ENCODE data around the gene CRYBB3. TPM values are rescaled to one million over a fixed set of nuclear protein-coding genes. Genes with fewer than 3 reads are reported as not detected.
"Not testable (repeated sequence)": the region's sequence is repeated elsewhere in the genome, so short reads cannot be mapped to it uniquely, and the experiment has no call there.

CRYBB3 gene
- total RNA-seq, 4 donors from 2014 or later = not detected

DNA sequence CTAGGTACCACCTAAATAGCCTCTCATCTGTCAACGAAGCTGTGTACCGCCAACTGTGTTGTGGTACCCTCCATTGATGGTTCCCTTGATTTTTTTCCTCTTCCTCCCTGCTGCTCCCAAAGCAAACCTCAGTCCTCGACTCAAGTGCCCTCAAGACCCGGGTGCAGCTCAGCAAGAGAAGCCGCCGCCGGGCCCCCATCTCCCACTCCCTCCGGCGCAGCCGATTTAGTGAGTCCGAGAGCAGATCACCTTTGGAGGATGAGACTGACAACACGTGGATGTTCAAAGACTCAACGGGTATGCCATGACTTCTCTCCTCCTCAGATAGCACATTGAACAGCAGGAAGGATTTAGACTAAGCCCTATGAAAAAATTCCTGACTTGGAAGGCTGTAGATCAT, 22.4 kb upstream of the CRYBB3 start:
- Histone ChIP-seq H3K27ac (replicated peaks in 1 of 4) (no peak overlapping the region), H3K9me3 (peaks cover 0 to 10% (median 3%) of the 10 kb centered on the region in 4 donors), H3K4me1 (no peaks in the 10 kb centered on the region), H3K27me3 (no peaks in the 10 kb centered on the region), H3K4me3 (no peak overlapping the region), H3K36me3 (peaks cover 9 to 80% (median 54%) of the 10 kb centered on the region in 4 donors)
- WGBS = 94% methylated on average over 13 of the region's 13 CpGs
- DNase-seq (ENCODE audit: extremely low spot score) = no peak
- TF ChIP-seq POLR2A (IDR thresholded peaks at IDR 0.05; ENCODE audit: low read depth) = no peak
- TF ChIP-seq POLR2AphosphoS5 (IDR thresholded peaks at IDR 0.05) = no peak
- TF ChIP-seq, protein P1, sequence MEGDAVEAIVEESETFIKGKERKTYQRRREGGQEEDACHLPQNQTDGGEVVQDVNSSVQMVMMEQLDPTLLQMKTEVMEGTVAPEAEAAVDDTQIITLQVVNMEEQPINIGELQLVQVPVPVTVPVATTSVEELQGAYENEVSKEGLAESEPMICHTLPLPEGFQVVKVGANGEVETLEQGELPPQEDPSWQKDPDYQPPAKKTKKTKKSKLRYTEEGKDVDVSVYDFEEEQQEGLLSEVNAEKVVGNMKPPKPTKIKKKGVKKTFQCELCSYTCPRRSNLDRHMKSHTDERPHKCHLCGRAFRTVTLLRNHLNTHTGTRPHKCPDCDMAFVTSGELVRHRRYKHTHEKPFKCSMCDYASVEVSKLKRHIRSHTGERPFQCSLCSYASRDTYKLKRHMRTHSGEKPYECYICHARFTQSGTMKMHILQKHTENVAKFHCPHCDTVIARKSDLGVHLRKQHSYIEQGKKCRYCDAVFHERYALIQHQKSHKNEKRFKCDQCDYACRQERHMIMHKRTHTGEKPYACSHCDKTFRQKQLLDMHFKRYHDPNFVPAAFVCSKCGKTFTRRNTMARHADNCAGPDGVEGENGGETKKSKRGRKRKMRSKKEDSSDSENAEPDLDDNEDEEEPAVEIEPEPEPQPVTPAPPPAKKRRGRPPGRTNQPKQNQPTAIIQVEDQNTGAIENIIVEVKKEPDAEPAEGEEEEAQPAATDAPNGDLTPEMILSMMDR (IDR thresholded peaks at IDR 0.05) = no peak
- no peak for TF ChIP-seq EP300 (IDR thresholded peaks at IDR 0.05)
- intact Hi-C loops (cut with DNase I) = no loop called here

DNA sequence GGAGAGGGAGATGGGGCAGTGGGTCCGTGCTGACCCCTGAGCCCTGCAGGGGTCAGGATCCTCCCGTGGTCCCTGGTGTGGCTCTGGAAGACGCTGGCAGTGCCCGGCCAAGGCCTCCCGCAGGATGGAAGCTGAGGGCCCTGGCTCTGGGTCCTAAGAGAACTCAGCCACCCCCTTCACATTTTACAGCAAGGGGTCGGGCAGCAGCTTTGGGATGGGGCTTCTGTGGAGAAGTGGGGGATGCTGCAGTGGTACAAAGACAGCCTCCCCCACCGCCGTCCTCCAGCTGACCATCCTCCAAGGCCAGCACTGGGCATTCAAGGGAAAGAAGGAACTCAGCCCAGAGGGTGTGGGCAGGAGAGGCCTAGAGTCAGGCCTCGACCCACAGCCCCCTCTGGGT, 21.8 kb upstream of the CRYBB3 start:
- Histone ChIP-seq H3K4me3 (no peak overlapping the region), H3K27me3 (no peaks in the 10 kb centered on the region), H3K9me3 (peaks cover 0 to 10% (median 3%) of the 10 kb centered on the region in 4 donors), H3K27ac (replicated peaks in 1 of 4) (no peak overlapping the region), H3K36me3 (peaks cover 9 to 80% (median 57%) of the 10 kb centered on the region in 4 donors), H3K4me1 (no peaks in the 10 kb centered on the region)
- 90% methylated on average over 7 of the region's 9 CpGs for WGBS
- DNase-seq (ENCODE audit: extremely low spot score) = no peak
- TF ChIP-seq EP300 (IDR thresholded peaks at IDR 0.05) = no peak
- TF ChIP-seq, protein P1 (IDR thresholded peaks at IDR 0.05) = no peak
- no peak for TF ChIP-seq POLR2A (IDR thresholded peaks at IDR 0.05; ENCODE audit: low read depth)
- TF ChIP-seq POLR2AphosphoS5 (IDR thresholded peaks at IDR 0.05) = no peak
- intact Hi-C loops (cut with DNase I) = no loop called here

DNA sequence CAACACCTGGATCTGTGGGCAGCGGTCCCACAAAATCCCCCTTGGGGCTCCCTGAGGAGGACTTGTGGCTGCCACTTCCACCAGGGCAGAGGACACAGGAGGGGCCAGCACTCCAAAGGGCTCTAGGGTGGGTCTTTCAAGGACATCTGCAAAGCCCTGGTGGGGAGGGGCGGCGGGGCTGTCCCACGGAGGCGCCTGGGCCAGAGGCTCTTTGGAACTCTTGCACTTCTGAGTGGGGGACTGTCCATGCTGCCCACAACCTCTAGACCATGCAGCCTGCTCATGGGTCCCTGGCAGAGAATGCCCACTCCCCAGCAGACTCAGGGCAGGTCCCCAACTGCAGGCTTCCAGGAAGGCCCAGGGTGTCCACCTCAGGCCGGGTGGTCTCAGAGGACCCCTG, 21.3 kb upstream of the CRYBB3 start:
- H3K36me3 ChIP-seq = peaks cover 9 to 81% (median 57%) of the 10 kb centered on the region in 4 donors
- WGBS = no CpG with 5 or more reads among the region's 6 CpGs

DNA sequence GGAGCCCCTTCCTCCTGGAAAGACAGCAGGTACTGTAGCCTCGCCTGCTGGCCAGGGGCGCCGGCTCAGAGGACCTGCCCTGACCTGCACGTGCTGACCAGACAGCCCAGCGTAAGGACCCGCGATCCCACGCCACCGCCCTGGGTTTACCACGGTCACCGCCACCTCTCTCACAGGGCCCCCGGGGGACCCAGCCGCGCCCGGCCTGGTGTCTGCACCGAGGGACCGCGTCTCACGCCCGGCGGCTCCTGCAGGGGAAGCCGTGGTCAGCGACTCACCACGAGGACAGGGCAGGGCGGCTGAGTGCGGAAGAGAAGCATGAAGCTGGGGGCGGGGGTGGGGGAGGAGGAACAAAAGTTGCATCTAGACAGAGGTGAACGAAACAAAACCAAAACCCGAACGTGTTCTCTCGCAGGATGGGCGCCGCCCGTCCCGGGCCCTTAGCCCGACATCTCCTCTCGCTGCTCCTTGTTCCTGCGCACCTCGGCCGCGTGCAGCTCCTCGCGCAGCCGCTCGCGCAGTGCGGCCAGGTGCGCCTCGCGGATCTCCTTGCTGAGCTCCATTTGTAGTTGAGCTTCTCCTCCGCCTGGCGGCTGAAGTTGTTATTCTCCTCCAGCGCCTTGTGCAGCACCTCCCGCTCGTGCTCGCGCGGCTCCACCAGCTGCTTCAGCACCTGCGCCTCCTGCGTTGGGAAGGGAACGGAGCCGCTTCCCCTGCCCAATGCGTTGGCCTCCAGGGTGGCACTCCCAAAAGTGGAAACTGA, 20.6 kb upstream of the CRYBB3 start:
- WGBS = 72% methylated on average over 25 of the region's 63 CpGs
- H3K27me3 ChIP-seq; H3K27ac ChIP-seq (replicated peaks in 1 of 4); H3K9me3 ChIP-seq; intact Hi-C loops (cut with DNase I); H3K4me3 ChIP-seq; DNase-seq (ENCODE audit: extremely low spot score); H3K4me1 ChIP-seq: not testable (repeated sequence)
- H3K36me3 ChIP-seq = peaks cover 9 to 84% (median 58%) of the 10 kb centered on the region in 4 donors

More for the DNA sequence above, 21.3 kb upstream of the CRYBB3 start:
- DNase-seq (ENCODE audit: extremely low spot score); H3K27ac ChIP-seq (replicated peaks in 1 of 4); intact Hi-C loops (cut with DNase I); H3K4me1 ChIP-seq; H3K4me3 ChIP-seq; H3K9me3 ChIP-seq; H3K27me3 ChIP-seq: not testable (repeated sequence)

DNA sequence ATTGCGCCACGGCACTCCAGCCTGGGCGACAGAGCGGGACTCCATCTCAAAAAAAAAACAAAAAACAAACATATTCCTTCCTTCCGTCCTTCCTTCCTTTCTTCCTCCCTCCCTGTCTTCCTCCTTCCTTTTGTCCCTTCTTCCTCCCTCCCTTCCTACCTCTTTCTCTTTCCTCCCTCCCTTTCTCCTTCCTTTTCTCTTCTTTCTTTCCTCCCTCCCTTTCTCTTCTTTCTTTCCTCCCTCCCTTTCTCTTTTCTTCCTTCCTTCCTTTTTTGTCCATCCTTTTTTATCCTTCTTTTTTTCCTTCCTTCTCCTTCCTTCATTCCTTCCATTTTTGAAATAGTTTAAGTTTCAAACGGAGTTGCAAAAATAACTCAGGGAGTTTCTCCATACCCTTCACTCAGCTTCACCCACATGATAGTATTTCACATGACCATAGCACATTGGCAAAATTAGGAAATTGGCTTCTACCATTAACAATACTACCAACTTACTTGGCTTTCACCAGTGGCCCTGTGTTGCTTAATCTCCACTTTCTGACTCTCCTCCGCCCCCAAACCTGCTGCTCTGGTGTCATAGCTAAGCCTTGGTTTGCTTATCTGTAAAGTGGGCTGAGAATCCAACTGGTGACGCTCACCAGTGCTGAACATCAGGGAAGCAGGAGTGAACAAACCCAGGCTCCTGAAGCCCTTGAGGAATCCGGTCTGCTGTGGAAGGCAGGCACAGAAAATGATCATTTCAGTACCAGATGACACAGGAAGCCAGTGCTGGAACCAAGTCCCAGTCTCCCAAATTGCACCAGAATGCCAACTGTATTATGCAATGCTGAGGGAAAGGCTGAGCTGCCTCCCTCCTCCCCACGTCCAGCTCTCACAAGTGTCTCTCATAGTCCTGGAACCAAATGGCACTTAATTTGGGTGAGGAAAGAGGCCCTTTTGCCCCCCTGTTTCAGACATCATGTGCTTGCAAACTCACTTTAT, 17.2 kb upstream of the CRYBB3 start:
- H3K4me1 ChIP-seq = no peaks in the 10 kb centered on the region
- H3K36me3 ChIP-seq = peaks cover 19 to 85% (median 60%) of the 10 kb centered on the region in 4 donors
- no peaks in the 10 kb centered on the region for H3K27me3 ChIP-seq
- no peak for DNase-seq (ENCODE audit: extremely low spot score)
- H3K27ac ChIP-seq (replicated peaks in 1 of 4) = no peak overlapping the region
- TF ChIP-seq POLR2AphosphoS5 (IDR thresholded peaks at IDR 0.05) (no peak), POLR2A (IDR thresholded peaks at IDR 0.05; ENCODE audit: low read depth) (no peak), EP300 (IDR thresholded peaks at IDR 0.05) (no peak)
- TF ChIP-seq, protein P1 (IDR thresholded peaks at IDR 0.05) = no peak
- intact Hi-C loops (cut with DNase I) = no loop called here
- H3K9me3 ChIP-seq = peaks cover 0 to 10% (median 3%) of the 10 kb centered on the region in 4 donors
- WGBS = 81% methylated on average over 10 of the region's 10 CpGs
- H3K4me3 ChIP-seq = no peak overlapping the region

Data from esophagus muscularis mucosa (tissue), 4 donors.